Neural cell (in vitro differentiated cells): ENCODE measurements around the gene ODF4. TPM values are rescaled to one million over a fixed set of nuclear protein-coding genes. Genes with fewer than 3 reads are reported as not detected.

Source experiments
- H2AFZ ChIP-seq: fragments of 200-600, 300-800 bp; sonication (generic), shearing (Covaris generic); 2 replicates; pipeline ENCODE4 v1.6.0; 2014; ENCODE audit warnings: low read depth, mild to moderate bottlenecking, antibody characterized with exemption, low read length, moderate library complexity
- H3F3A ChIP-seq: fragments of 200-600 bp; shearing (Covaris generic); 2 replicates; pipeline ENCODE4 v1.6.1; 2016; ENCODE audit warnings: mild to moderate bottlenecking, moderate library complexity, mixed read lengths, antibody characterized with exemption, low read length; ENCODE audit not compliant: insufficient read depth, poor library complexity, severe bottlenecking
- H3K27ac ChIP-seq: fragments of 200-600, 300-800 bp; sonication (generic), shearing (Covaris generic); 2 replicates; pipeline ENCODE4 v1.5.1; 2014; ENCODE audit warnings: mild to moderate bottlenecking, low read length, moderate library complexity
- H3K27me3 ChIP-seq: fragments of 300-800, 200-600 bp; sonication (generic), shearing (Covaris generic); 2 replicates; pipeline ENCODE4 v1.6.0; 2014; ENCODE audit warnings: mild to moderate bottlenecking, low read depth, low read length, moderate library complexity; ENCODE audit not compliant: insufficient read depth
- H3K36me3 ChIP-seq: fragments of 300-800, 200-600 bp; sonication (generic), shearing (Covaris generic); 2 replicates; pipeline ENCODE4 v1.5.1; 2014; ENCODE audit warnings: mild to moderate bottlenecking, antibody characterized with exemption, low read length, moderate library complexity; ENCODE audit not compliant: insufficient read depth
- H3K4me2 ChIP-seq: fragments of 300-800, 200-600 bp; sonication (generic), shearing (Covaris generic); 2 replicates; pipeline ENCODE4 v1.6.0; 2014; ENCODE audit warnings: mild to moderate bottlenecking, low read length
- H3K4me3 ChIP-seq: fragments of 300-800, 200-600 bp; sonication (generic), shearing (Covaris generic); 2 replicates; pipeline ENCODE4 v1.5.1; 2014; ENCODE audit warnings: mild to moderate bottlenecking, low read length, moderate library complexity
- H3K79me2 ChIP-seq: fragments of 200-600 bp; shearing (Covaris generic); replicated peaks from 2 replicates; pipeline ENCODE4 v1.6.0; 2014; ENCODE audit warnings: mild to moderate bottlenecking, low read length, moderate library complexity; ENCODE audit not compliant: insufficient read depth
- H3K9ac ChIP-seq: fragments of 300-800, 200-600 bp; sonication (generic), shearing (Covaris generic); 2 replicates; pipeline ENCODE4 v1.6.1; 2016; ENCODE audit warnings: mild to moderate bottlenecking, low read length, mixed read lengths
- H3K9me2 ChIP-seq: fragments of 200-600 bp; shearing (Covaris generic); 2 replicates; pipeline ENCODE4 v1.6.1; 2016; ENCODE audit warnings: mild to moderate bottlenecking, low read length, mixed read lengths; ENCODE audit not compliant: insufficient read depth
- H3K9me3 ChIP-seq: fragments of 200-600, 300-800 bp; sonication (generic), shearing (Covaris generic); 2 replicates; pipeline ENCODE4 v1.6.1; 2016; ENCODE audit warnings: mild to moderate bottlenecking, mixed run types, low read length, moderate library complexity, mixed read lengths
- H4K20me1 ChIP-seq: fragments of 200-600 bp; shearing (Covaris generic); 2 replicates; pipeline ENCODE4 v1.6.1; 2016; ENCODE audit warnings: mild to moderate bottlenecking, mixed run types; ENCODE audit not compliant: insufficient read depth
- EP300 ChIP-seq: fragments of 450-650 bp; conservative IDR thresholded peaks from 2 replicates; pipeline ENCODE4 v1.6.1; 2014; ENCODE audit warnings: antibody characterized with exemption, mild to moderate bottlenecking, moderate library complexity; ENCODE audit not compliant: poor library complexity, severe bottlenecking
- EZH2 ChIP-seq: fragments of 200-600, 300-800 bp; shearing (Covaris generic), sonication (generic); IDR thresholded peaks from 2 replicates; pipeline ENCODE4 v1.6.1; 2014; ENCODE audit warnings: antibody characterized with exemption, low read length, borderline replicate concordance, mild to moderate bottlenecking; ENCODE audit not compliant: insufficient read depth, poor library complexity, severe bottlenecking
- MXI1 ChIP-seq: fragments of 450-650 bp; conservative IDR thresholded peaks from 2 replicates; pipeline ENCODE4 v1.6.1; 2014; ENCODE audit warnings: antibody characterized with exemption, mild to moderate bottlenecking; ENCODE audit not compliant: poor library complexity, severe bottlenecking
- POLR2AphosphoS5 ChIP-seq: IDR thresholded peaks from 2 replicates; pipeline ENCODE4 v1.6.1; 2012
- RAD21 ChIP-seq: fragments of 450-650 bp; conservative IDR thresholded peaks from 2 replicates; pipeline ENCODE4 v1.6.1; 2014; ENCODE audit warnings: antibody characterized with exemption, mild to moderate bottlenecking, moderate library complexity
- SMC3 ChIP-seq: fragments of 450-650 bp; conservative IDR thresholded peaks from 2 replicates; pipeline ENCODE4 v1.6.1; 2014; ENCODE audit warnings: antibody characterized with exemption, mild to moderate bottlenecking, moderate library complexity; ENCODE audit not compliant: poor library complexity
- TAF1 ChIP-seq: IDR thresholded peaks from 2 replicates; pipeline ENCODE4 v1.6.1; 2012; ENCODE audit warnings: low read depth
- polyA plus RNA-seq: library from polyadenylated mRNA; depleted of rRNA; stranded (reverse); fragments of >200 nt; gene quantifications from 2 replicates; pipeline ENCODE4 v1.2.3, GENCODE V29; 2014
- TF ChIP-seq, protein P1 (sequence below): fragments of 450-650 bp; IDR thresholded peaks from 2 replicates; pipeline ENCODE4 v1.5.1; 2014; ENCODE audit warnings: antibody characterized with exemption, mild to moderate bottlenecking, moderate library complexity; ENCODE audit not compliant: poor library complexity, severe bottlenecking
- TF ChIP-seq, protein P2 (sequence below): IDR thresholded peaks from 2 replicates; pipeline ENCODE4 v1.6.1; 2012; ENCODE audit warnings: borderline replicate concordance

Gene ODF4
- polyA plus RNA-seq, 1 donor from 2014 or later, result not detected

DNA sequence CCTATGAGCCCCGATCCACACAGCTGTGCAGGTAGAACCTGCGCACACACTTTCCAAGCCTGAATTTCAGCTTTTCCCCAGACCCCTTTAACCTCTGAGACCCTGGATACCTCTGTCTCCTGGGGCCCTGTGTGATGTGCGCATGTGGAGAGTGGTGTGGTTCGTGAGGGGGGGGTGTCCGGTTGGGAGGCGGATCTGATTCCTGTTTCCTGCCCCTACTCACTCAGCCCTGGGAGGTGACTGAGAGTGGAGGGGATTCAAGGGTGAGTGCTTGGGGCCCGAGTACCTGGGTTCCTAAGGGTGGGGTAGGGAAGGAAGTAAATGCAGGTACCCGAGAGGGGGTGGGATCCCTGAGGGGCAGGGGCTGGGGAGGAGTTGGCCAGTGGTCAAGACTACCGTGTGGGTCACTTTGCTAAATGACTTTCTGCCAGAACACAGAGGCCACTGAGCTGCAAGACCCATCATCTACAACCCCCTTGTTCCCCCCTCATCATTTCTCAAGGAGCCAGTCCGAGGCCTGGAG is 29.0 kb upstream of the ODF4 start:
- H3K4me3 ChIP-seq, result no peak overlapping the region
- TF ChIP-seq, protein P1, sequence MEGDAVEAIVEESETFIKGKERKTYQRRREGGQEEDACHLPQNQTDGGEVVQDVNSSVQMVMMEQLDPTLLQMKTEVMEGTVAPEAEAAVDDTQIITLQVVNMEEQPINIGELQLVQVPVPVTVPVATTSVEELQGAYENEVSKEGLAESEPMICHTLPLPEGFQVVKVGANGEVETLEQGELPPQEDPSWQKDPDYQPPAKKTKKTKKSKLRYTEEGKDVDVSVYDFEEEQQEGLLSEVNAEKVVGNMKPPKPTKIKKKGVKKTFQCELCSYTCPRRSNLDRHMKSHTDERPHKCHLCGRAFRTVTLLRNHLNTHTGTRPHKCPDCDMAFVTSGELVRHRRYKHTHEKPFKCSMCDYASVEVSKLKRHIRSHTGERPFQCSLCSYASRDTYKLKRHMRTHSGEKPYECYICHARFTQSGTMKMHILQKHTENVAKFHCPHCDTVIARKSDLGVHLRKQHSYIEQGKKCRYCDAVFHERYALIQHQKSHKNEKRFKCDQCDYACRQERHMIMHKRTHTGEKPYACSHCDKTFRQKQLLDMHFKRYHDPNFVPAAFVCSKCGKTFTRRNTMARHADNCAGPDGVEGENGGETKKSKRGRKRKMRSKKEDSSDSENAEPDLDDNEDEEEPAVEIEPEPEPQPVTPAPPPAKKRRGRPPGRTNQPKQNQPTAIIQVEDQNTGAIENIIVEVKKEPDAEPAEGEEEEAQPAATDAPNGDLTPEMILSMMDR, result no peak
- TF ChIP-seq MXI1 (no peak), EP300 (no peak), SMC3 (no peak), POLR2AphosphoS5 (no peak), TAF1 (no peak), EZH2 (no peak), RAD21 (no peak)
- TF ChIP-seq, protein P2, sequence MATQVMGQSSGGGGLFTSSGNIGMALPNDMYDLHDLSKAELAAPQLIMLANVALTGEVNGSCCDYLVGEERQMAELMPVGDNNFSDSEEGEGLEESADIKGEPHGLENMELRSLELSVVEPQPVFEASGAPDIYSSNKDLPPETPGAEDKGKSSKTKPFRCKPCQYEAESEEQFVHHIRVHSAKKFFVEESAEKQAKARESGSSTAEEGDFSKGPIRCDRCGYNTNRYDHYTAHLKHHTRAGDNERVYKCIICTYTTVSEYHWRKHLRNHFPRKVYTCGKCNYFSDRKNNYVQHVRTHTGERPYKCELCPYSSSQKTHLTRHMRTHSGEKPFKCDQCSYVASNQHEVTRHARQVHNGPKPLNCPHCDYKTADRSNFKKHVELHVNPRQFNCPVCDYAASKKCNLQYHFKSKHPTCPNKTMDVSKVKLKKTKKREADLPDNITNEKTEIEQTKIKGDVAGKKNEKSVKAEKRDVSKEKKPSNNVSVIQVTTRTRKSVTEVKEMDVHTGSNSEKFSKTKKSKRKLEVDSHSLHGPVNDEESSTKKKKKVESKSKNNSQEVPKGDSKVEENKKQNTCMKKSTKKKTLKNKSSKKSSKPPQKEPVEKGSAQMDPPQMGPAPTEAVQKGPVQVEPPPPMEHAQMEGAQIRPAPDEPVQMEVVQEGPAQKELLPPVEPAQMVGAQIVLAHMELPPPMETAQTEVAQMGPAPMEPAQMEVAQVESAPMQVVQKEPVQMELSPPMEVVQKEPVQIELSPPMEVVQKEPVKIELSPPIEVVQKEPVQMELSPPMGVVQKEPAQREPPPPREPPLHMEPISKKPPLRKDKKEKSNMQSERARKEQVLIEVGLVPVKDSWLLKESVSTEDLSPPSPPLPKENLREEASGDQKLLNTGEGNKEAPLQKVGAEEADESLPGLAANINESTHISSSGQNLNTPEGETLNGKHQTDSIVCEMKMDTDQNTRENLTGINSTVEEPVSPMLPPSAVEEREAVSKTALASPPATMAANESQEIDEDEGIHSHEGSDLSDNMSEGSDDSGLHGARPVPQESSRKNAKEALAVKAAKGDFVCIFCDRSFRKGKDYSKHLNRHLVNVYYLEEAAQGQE, result no peak
- no peak overlapping the region for H3K27ac ChIP-seq
- H3K27me3 ChIP-seq, result peaks cover 11% of the 10 kb centered on the region
- no peaks in the 10 kb centered on the region for H3F3A ChIP-seq
- H2AFZ ChIP-seq, result no peak overlapping the region
- no peak overlapping the region for H3K9ac ChIP-seq
- no peaks in the 10 kb centered on the region for H3K79me2 ChIP-seq
- H4K20me1 ChIP-seq, result no peaks in the 10 kb centered on the region
- H3K36me3 ChIP-seq, result no peaks in the 10 kb centered on the region
- H3K9me2 ChIP-seq, result no peaks in the 10 kb centered on the region
- H3K4me2 ChIP-seq, result no peak overlapping the region
- H3K9me3 ChIP-seq, result no peaks in the 10 kb centered on the region

DNA sequence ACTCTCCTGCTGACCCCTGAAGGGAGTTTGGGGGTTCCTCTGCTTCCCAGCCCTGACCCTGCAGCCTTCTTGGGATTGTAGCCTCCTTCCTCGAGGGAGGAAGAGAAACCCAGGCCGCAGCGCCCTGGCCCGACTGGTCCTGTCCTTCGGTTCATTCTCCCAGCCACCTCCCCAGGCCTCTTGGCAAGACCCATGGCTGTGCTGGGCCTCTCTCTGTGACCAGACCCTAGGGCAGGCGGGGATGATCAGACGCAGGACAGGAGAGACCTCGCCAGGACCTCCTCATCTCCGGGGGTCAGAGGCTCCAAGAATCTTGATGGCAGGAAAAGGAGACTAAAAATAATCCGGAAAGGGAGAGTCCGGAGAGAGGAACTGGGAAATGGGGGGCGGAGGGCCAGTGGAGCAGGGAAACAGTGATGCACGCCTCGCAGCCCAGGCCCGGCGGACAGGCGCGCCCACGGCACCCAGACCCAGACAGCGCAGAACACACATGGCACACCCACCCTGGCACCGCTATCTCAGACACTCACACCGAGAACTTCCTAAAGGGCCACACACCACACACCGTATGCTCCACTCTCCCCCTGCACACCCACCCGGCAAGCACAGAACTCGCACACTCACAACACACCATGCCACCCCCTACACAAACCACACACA is 28.4 kb upstream of the ODF4 start:
- H3F3A ChIP-seq, result no peaks in the 10 kb centered on the region
- TF ChIP-seq, protein P2, result no peak
- no peak for TF ChIP-seq SMC3
- no peak for TF ChIP-seq EP300
- no peak for TF ChIP-seq TAF1
- TF ChIP-seq MXI1, result no peak
- TF ChIP-seq POLR2AphosphoS5, result no peak
- TF ChIP-seq, protein P1, result no peak
- TF ChIP-seq EZH2, result no peak
- no peak for TF ChIP-seq RAD21
- no peak overlapping the region for H3K27ac ChIP-seq
- no peaks in the 10 kb centered on the region for H3K36me3 ChIP-seq
- no peak overlapping the region for H3K4me2 ChIP-seq
- H3K9me2 ChIP-seq, result no peaks in the 10 kb centered on the region
- no peaks in the 10 kb centered on the region for H4K20me1 ChIP-seq
- no peak overlapping the region for H3K4me3 ChIP-seq
- no peak overlapping the region for H3K9ac ChIP-seq
- no peaks in the 10 kb centered on the region for H3K9me3 ChIP-seq
- H3K27me3 ChIP-seq, result peaks cover 17% of the 10 kb centered on the region
- H2AFZ ChIP-seq, result no peak overlapping the region
- no peaks in the 10 kb centered on the region for H3K79me2 ChIP-seq
